Measurements from ENCODE around the gene CRTC1. TPM values are rescaled to one million over a fixed set of nuclear protein-coding genes. Genes with fewer than 3 reads are reported as not detected.
A peak's percentile ranks its signal among the peaks of the same experiment; 100 is the strongest.
"Not testable (repeated sequence)": the region's sequence is repeated elsewhere in the genome, so short reads cannot be mapped to it uniquely, and the experiment has no call there.

Gene CRTC1
- total RNA-seq, 1 donor from 2014 or later: 10.3 TPM

DNA sequence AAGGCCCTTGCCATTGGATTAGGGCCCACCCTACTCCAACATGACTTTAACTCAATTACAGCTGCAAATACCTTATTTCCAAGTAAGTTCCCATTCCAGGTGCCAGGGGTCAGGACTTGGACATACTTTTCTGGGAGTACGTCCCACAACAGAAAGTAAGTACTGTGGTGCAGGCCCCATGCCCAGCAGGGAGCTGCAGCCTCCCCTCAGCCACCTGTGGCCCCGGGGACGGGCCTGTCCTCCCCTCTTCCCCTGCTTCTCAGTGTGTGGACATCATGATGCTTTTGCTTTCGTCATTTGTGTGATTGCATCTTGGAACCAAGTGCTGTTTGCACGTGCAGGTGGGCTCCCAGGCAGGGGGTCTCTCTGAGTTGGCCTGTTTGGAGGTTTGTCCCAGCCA is 31.9 kb downstream of the CRTC1 start:
- no peak for DNase-seq
- intact Hi-C loops (cut with micrococcal nuclease): no loop called here

DNA sequence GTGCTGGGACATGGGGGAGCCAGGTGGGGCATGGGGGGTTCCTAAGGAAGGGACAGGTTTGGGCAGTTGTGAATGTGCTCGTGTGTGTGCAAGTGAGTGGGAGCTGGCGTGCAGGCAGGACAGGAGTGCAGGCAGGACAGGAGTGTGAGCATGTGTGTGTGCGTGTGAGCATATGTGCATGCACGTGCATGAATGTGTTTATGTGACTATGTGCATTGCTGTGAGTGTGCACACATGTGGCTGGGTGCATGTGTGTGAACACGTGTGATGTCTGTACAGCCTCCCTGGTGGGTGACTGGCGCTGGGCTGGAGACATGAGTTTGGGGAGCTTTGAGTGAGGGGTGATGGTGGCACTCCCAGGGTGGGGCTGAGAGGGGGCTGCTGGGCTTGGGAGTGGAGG is 33.4 kb downstream of the CRTC1 start:
- DNase-seq (no peak), ATAC-seq (no peak)
- intact Hi-C loops (cut with micrococcal nuclease): no loop called here

More for the DNA sequence above, 31.9 kb downstream of the CRTC1 start:
- no peak for ATAC-seq

DNA sequence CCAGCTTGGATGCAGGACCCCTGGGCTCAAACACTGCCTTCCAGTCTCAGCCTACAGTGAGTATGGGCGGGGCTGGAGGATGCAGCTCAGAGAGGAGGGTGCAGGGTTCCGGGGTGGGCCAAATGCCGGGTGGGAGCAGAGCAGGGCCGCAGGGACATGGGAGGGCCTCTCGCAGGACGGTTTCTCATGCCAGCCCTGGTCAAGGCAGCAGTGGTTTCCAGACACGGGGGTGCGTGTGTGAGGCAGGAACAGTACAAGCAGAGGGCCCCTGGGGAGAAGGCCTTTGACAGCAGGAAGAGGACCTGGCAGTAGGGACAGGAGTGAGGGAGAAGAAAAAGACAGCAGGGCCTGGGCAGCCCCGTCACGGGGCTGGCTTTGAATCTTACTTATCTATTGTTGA is 34.1 kb downstream of the CRTC1 start:
- DNase-seq (no peak), ATAC-seq (no peak)
- intact Hi-C loops (cut with micrococcal nuclease): no loop called here

DNA sequence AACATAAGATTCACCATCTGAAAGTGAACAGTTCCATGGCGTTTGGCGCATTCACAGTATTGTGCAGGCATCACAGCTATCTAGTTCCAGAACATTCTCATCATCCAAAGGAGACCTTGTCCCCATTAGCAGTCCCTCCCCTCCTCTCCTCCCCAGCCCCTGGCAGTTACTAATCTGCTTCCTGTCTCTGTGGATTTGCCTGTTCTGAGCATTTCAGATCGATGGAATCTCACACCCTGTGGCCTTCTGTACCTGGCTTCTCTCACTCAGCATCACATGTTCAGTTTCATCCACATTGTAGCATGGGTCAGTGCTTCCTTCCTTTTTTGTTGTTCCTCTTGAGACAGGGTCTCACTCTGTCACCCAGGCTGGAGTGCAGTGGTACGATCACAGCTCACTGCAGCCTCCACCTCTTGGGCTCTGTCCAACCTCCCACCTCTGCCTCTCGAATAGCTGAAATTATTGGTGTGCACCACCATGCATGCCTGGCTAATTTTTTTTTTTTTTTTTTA is 34.6 kb downstream of the CRTC1 start:
- intact Hi-C loops (cut with micrococcal nuclease): no loop called here
- DNase-seq: no peak
- ATAC-seq: no peak

DNA sequence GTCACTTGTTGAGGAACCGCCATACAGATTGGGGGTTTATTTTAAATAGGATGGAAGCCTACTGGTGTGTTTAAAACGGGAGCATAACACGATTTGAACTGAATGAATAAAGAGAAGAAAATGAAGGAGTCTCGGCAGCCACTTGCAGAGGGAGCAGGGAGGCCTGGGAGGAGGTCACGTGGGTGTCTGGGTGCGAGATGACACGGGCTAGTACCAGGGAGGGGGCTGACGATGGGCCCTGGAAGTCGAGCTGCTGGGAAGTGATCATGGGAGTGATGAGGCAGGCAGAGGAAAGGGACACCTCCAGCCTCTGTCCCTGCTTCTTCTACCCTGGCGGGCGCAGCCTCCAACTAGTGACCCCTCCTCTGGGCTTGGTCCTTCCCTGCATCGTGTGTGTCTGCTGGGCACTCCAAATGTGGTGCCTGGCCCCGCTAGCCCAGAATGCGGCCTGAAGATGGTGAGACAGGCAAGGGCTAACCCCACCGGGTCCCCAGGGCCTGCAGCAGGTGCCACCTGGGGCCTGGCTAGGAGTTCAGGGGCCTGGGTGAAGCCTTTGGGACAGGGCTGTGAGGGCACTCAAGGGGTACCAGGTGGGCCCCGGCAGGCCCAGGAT is 35.5 kb downstream of the CRTC1 start:
- intact Hi-C loops (cut with micrococcal nuclease): no loop called here
- DNase-seq (no peak), ATAC-seq (no peak)

DNA sequence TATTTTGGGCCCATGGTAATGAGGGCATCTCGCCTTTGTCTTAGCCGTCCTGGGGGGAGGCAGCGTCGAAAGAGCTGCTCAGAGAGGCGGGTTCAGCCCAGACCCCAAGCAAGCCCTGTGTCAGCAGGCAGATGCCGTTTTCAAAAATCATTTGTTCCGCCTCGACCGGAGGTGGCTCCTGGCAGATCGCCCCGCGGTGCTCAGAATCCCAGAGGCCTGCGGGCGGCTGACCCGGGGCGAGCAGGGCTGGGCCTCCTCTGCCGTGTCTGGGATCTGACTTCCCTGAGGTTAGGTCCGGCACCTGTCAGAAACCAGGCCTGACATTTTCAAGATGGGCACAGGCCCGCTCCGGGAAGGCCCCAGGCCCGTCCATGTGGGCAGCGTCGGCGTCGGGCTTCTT is 36.1 kb downstream of the CRTC1 start:
- ATAC-seq: peak; percentile 37
- intact Hi-C loops (cut with micrococcal nuclease): no loop called here
- DNase-seq: peak; percentile 51

DNA sequence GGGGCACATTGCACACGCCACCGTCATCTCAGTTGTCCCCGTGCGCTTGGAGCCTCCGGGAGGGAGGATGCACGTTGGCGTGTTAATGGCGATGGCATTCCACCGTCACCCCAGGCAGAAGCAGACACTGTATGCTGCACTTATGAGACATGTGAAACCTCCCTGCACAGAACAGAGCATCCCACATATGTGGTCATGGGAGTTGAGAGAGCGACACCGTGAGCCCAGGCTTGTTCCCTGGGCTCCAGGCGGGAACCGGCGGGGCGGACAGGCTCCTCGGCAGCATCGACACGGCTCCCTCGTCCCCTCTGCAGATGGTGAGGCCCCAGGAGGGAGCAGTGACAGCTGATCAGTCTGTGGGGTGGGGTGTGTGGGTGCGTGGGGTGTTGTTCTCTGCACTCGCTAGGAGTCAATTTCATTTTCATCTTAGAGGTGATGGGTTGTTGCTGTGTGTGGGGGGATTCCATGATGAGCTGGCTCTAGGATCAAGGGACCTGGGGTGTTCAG is 40.4 kb downstream of the CRTC1 start:
- intact Hi-C loops (cut with micrococcal nuclease): no loop called here
- no peak for ATAC-seq
- no peak for DNase-seq

DNA sequence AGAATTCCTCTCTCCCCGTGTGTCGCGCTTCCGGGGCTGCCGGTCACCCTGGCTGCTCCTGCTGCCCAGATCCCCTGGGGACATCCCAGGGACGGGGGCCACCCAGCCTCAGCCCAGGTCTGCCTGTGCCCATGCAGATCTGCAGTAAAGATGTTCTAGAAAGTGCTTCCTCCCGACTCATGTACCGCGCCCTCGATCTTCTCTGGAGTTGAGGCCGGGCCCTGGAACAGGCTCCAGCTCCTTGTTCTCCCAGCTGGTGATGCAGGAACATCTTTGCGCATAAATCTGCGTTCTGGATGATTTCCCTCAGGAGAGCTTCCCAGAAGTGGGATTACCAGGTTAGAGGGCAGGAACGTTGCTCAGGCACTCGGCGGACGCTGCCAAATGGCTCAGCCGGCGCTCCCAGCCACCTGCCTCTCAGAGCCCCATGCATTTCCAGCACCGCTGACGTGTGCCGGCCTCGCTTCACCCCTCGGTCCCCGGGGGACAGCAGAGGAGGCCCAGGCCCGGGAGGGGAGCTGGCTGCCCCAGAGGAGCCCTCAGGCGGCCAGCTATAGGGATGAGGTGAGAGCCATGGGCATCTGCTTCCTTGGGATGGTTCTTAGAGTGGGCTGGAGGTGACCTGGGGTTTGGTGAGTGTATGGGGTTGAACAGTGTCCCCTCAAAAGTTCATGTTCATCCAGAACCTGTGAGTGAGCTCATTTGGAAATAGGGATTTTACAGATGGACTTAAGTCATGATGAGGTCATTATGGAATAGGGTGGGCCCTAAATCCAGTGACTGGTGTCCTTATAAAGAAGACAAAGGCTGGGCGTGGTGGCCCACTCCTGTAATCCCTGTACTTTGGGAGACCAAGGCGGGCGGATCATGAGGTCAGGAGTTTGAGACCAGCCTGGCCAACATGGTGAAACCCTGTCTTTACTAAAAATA is 42.6 kb downstream of the CRTC1 start:
- DNase-seq (no peak), ATAC-seq (peak; percentile 41)
- intact Hi-C loops (cut with micrococcal nuclease): no loop called here

DNA sequence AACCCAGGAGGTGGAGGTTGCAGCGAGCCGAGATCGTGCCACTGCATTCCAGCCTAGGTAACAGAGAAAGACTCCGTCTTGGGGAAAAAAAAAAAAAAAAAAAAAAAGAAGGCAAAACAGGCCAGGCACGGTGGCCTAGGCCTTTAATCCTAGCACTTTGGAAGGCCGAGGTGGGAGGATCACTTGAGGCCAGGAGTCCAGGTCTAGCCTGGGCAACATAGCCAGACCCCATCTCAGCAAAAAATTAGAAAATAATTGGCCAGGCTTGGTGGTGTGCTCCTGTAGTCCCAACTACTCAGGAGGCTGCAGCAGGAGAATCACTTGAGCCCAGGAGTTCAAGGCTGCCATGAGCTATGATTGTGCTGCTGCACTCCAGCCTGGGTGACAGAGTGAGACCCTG is 43.4 kb downstream of the CRTC1 start:
- intact Hi-C loops (cut with micrococcal nuclease): no loop called here
- DNase-seq (no peak), ATAC-seq (no peak)

DNA sequence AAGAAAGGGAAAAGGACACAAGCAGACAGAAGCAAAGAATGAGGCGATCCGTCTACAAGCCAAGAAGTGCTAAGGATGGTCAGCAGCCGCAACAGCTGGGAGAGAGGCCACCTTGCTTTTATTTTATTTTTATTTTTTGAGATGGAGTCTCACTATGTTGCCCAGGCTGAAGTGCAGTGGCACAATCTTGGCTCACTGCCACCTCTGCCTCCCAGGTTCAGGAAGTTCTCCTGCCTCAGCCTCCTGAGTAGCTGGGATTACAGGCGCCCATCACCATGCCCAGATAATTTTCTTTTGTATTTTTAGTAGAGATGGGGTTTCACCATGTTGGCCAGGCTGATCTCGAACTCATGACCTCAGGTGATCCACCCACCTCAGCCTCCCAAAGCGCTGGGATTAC is 44.1 kb downstream of the CRTC1 start:
- DNase-seq; intact Hi-C loops (cut with micrococcal nuclease); ATAC-seq: not testable (repeated sequence)

DNA sequence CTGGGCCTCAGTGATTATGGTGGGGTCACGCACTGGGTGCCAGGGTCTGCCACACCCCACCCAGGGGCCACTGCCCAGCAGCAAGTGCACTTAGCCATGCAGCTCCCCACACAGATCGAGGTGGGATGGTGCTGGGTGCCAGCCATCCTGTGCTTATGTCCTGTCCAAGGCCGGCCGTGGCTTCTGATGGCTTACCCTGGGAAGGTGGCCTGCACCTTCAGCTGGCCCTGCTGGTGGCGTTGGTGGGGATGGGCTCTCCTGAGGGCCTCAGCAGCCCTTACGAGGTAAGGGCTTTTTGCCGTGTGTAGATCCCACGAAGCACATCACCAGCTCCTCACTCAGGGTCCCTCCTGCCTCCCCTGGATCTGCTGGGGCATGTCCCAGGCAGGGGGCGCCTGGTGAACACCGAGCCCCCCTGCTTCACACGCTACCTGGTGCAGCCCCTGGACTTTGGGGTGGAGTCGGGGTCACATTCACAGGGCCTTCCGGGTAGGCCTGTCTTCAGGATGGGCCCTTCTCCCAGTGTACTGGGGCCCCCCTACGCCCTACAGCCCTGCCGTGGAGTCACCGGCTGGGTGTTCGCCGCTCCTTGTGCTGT is 46.6 kb downstream of the CRTC1 start:
- no peak for ATAC-seq

DNA sequence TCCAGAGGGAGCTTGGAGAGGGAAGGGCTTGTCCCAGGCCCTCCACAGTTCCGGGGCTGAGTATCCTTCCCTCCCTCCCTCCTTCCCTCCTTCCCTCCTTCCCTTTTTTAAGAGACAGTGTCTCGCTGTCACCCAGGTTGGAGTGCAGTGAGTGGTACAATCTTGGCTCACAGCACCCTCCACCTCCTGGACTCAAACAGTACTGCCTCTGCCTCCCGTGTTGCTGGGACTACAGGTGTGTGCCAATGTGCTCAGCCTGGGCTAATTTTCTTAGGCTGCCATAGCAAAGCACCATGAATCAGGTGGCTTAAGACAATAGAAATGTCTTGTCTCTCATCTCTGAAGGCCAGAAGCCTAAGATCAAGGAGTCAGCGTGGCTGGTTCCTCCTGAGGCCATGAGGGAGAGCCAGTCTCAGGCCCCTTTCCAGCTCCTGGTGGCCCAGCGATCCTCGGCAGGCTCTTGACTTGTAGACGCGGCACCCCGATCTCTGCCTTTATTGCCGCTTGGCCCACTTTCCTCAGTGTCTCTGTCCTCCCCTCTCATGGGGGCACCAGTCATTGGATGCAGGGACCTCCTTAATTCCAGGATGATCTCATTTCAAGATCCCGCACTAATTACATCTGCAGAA is 47.5 kb downstream of the CRTC1 start:
- DNase-seq (no peak), ATAC-seq (no peak)
- intact Hi-C loops (cut with micrococcal nuclease): no loop called here

More for the DNA sequence above, 46.6 kb downstream of the CRTC1 start:
- no peak for DNase-seq
- intact Hi-C loops (cut with micrococcal nuclease): no loop called here

DNA sequence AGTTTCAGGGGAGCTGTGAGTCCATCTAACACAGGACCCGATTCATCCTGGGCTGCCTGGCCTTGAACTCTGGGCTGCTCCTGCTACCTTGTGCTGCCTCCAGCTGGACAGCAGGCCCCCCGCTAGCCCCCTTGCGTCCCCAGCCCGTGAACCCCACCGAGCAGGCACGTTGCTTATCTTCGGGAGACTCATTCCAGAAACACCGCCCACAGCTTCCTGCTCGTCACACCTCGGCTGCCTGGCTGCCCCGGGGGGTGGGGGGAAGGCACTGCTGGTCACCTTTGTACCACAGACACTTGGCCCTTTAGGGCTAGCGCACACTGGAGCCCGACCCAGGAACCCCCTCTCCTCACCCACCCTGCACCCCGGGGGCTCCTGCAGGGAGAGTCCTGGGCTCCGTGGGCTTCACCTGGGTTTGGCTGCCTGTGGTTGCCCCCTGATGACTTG is 48.1 kb downstream of the CRTC1 start:
- ATAC-seq: no peak
- intact Hi-C loops (cut with micrococcal nuclease): no loop called here
- DNase-seq: no peak

DNA sequence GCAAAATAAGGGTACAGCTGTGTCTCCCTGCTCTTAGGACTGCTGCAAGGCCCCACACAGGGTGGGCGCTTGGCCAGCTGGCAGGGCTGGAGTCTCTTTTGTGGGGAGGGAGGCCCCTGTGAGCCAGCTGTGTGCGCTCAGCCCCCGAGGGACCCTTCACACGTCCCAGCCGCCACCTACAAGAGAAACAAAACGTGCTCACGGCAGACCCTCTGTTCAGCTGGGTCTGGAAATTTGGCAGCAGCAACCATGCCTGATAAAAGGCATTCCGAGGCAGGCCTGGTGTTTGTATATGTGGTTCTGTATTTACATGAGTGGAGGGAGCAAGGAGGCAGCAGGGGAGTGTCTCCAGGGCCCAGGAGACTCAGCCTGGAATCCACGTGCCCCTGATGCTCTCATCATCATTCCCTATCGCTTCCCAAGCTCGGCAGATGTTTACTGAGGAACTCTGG is 49.7 kb downstream of the CRTC1 start:
- intact Hi-C loops (cut with micrococcal nuclease): no loop called here
- ATAC-seq (peak; percentile 73), DNase-seq (peak; percentile 74)

DNA sequence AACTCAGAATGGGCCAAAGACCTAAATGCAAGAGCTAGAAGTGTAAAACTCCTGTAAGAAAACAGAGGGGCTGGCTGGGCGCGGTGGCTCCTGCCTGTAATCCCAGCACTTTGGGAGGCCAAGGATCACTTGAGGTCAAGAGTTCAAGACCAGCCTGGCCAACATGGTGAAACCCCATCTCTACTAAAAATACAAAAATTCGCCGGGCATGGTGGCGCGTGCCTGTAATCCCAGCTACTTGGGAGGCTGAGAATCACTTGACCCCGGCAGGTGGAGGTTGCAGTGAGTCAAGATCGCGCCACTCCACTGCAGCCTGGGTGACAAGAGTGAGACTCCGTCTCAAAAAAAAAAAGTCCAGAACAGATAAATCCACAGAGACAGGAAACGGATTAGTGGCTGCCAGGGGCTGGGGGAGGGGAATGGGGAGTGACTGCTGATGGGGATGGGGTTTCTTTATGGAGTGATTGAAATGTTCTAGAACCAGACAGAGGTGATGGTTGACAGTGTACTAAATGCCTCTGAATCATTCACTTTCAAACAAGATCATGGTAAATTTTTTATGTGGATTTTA is 50.4 kb downstream of the CRTC1 start:
- intact Hi-C loops (cut with micrococcal nuclease); DNase-seq; ATAC-seq: not testable (repeated sequence)

DNA sequence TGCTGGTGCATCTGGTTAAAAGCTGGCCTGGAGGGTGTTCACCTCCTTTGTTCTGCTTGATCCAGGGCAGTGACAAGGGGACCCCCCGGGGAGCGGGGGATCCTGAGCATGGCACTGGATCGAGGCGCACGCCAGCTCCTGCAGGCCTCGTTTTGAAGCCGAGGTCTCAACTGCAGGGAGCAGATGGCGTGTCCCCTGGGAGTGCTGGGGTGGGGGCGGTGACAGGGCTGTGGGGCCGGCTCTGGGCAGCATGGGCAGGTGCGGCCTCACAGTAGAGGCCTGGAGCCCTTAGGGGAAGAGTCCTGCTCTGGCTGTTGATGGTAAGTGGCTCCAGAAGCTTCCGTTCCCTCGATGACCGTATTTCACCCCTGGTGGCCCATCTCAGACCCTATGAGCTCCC is 51.8 kb downstream of the CRTC1 start:
- no peak for DNase-seq
- intact Hi-C loops (cut with micrococcal nuclease): no loop called here
- ATAC-seq: no peak

DNA sequence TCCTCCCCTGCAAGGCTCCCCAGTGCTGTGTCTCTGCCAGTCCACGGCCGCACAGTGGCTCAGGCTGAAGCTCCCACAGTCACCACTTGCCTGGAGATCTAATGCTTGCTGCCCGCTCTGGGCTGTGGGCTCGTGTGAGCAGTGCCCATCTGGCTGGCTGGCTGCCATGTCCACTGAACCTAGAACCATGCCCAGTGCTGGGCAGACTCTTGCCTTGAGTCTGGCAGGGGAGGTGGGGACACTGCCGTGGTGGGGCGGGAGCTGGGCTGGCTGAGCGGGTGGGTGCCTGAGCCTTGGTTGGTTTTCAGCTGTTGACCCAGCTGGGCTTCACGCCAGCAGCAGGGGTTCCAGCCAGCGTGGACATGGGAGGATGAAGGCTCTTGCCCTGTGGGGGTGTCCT is 52.3 kb downstream of the CRTC1 start:
- ATAC-seq: no peak
- intact Hi-C loops (cut with micrococcal nuclease): no loop called here
- no peak for DNase-seq

DNA sequence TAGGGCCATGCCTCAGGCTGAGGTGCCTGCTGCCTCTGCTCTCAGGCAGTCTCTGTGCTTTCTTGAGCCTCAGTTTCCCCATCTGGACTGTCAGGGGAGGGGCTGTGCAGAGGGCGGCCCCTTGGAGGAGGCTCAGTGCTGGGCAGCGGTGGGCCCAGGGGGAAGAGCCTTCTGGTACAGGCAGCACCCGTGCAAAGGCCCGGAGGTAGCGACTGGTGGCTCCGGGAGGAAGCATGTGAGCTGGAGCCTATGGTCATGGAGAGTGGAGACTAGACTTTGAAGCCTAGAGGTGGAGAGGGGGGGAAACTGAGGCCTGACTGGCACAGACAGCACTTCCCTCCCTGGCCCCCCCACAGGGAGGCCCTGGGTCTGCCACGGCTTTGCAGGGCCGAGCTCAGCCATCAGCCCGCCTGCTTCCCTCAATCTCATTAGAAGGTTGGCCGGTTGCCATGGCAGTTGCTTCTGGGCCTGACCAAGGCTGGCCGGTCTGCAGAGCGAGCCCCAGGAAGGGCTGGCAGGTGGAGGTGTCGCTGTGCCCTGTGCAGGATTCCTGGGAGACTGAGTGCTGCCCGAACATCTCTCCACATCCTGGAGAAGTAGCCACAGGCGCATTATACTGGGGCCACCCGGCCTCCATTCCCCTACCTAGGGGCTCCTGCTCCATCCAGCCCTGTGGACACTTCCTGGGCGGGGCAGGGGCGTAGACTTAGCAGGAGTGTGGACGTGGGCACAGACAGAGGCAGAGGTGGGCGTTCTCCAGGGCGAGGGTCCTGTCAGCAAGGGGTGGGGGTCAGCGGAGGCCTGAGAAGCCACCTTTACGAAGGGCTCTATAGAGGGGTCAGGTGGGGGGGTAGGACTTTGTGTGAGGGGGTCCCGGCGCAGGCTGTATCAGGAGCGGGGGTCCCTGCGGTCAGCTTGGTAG is 53.2 kb downstream of the CRTC1 start:
- intact Hi-C loops (cut with micrococcal nuclease): no loop called here
- no peak for DNase-seq
- no peak for ATAC-seq
